Lung (tissue), 12 donors: ENCODE results near the gene PDE1C. TPM values are rescaled to one million over a fixed set of nuclear protein-coding genes. Genes with fewer than 3 reads are reported as not detected.

Source experiments
- ATAC-seq: fragments of 200-7000 bp; cut with Tn5 transposase; one replicate; pipeline ENCODE4 v1.9.1; 2020; ENCODE audit warnings: moderate number of reproducible peaks; ENCODE audit not compliant: insufficient read depth, low FRiP score
- DNase-seq, 3 donors: peaks; one replicate each; pipeline ENCODE4 v3.0.0-alpha.2; 2013 to 2017
- H3K27ac ChIP-seq, 2 donors: one replicate each; pipeline ENCODE4 v1.5.1; 2013; ENCODE audit warnings: mild to moderate bottlenecking in 2 of 2, moderate library complexity in 2 of 2, control low read depth in 1 of 2, inconsistent platforms in 1 of 2, low read depth in 1 of 2, low read length in 1 of 2
- H3K27me3 ChIP-seq, 3 donors: one replicate each; pipeline ENCODE4 v1.5.1; 2013; ENCODE audit warnings: low read length in 2 of 3; ENCODE audit not compliant: control insufficient read depth in 3 of 3, insufficient read depth in 3 of 3
- H3K36me3 ChIP-seq, 4 donors: one replicate each; pipeline ENCODE4 v1.5.1; 2013; ENCODE audit warnings: low read length in 4 of 4, mild to moderate bottlenecking in 1 of 4, moderate library complexity in 1 of 4; ENCODE audit not compliant: control insufficient read depth in 4 of 4, insufficient read depth in 4 of 4
- H3K4me1 ChIP-seq, 5 donors: one replicate each; pipeline ENCODE4 v1.5.1; 2013; ENCODE audit warnings: low read length in 5 of 5, mild to moderate bottlenecking in 2 of 5, moderate library complexity in 1 of 5; ENCODE audit not compliant: control insufficient read depth in 5 of 5, insufficient read depth in 5 of 5
- H3K4me3 ChIP-seq: one replicate; pipeline ENCODE4 v1.5.1; 2013; ENCODE audit warnings: mild to moderate bottlenecking, control low read depth, moderate library complexity
- H3K9ac ChIP-seq, 2 donors: one replicate each; pipeline ENCODE4 v1.5.1; 2013; ENCODE audit warnings: low read length in 2 of 2, control low read depth in 1 of 2; ENCODE audit not compliant: insufficient read depth in 1 of 2
- H3K9me3 ChIP-seq, 4 donors: one replicate each; pipeline ENCODE4 v1.5.1; 2013; ENCODE audit warnings: low read length in 3 of 4, mild to moderate bottlenecking in 1 of 4, moderate library complexity in 1 of 4; ENCODE audit not compliant: control insufficient read depth in 4 of 4, insufficient read depth in 3 of 4
- CTCF ChIP-seq: IDR thresholded peaks from 2 replicates; pipeline ENCODE4 v1.5.1; 2012; ENCODE audit warnings: mild to moderate bottlenecking; ENCODE audit errors: control extremely low read depth, extremely low read depth
- WGBS, 2 donors: extraction: QIAGEN DNeasy Blood & Tissue Kit; methylation state at CpG; one replicate each; pipeline ENCODE4 v1.1.7; 2013; 5-methylcytosine and 5-hydroxymethylcytosine counted together
- polyA plus RNA-seq, 2 donors: library from polyadenylated mRNA; stranded (reverse); fragments of 200-250 nt; gene quantifications; one replicate each; pipeline ENCODE4 v1.2.1, GENCODE V29; 2013
- total RNA-seq, 2 donors: library from RNA; depleted of rRNA in 1 of 2; stranded (reverse); fragments of >200 nt in 1 of 2; gene quantifications; one replicate each; pipeline ENCODE4 v1.2.1, GENCODE V29; 2014 to 2021
- donor health status: control.
- donor health status: control.
- donor health status: Bipolar disorder and iron deficiency.
- donor health status: healthy.
- donor health status: DM: yes; HTN: yes; CAD: no.

Gene PDE1C
- total and polyA plus RNA-seq, 4 donors, result 1.9 to 14.3 (median 6.1) TPM

GRCh38 chr7:31782411-31782991 lies 287.7 kb downstream of the PDE1C start:
- Histone ChIP-seq H3K27me3 (no peaks in the 10 kb centered on the region), H3K9ac (no peak overlapping the region), H3K27ac (no peak overlapping the region), H3K9me3 (no peaks in the 10 kb centered on the region), H3K4me1 (peaks cover 0 to 5% (median 0%) of the 10 kb centered on the region in 5 donors), H3K4me3 (no peak overlapping the region), H3K36me3 (no peaks in the 10 kb centered on the region)
- TF ChIP-seq CTCF, result peak; percentile 61
- WGBS, 2 donors, result 46 to 49% methylated on average over 7 of the region's 7 CpGs
- DNase-seq (peak in 2 of 3 donors; percentile 31 to 37), ATAC-seq (peak; percentile 72)

- Histone ChIP-seq H3K27ac (no peak overlapping the region), H3K27me3 (no peaks in the 10 kb centered on the region), H3K36me3 (no peaks in the 10 kb centered on the region), H3K4me3 (no peak overlapping the region), H3K9me3 (no peaks in the 10 kb centered on the region), H3K4me1 (peaks cover 0 to 5% (median 0%) of the 10 kb centered on the region in 5 donors), H3K9ac (no peak overlapping the region)
- WGBS, 2 donors, result 80 to 89% methylated on average over 3 of the region's 3 CpGs
- ATAC-seq (no peak), DNase-seq (no peak)
- TF ChIP-seq CTCF, result no peak
Observed at GRCh38 chr7:31778296-31778695, 291.9 kb downstream of the PDE1C start.

DNA sequence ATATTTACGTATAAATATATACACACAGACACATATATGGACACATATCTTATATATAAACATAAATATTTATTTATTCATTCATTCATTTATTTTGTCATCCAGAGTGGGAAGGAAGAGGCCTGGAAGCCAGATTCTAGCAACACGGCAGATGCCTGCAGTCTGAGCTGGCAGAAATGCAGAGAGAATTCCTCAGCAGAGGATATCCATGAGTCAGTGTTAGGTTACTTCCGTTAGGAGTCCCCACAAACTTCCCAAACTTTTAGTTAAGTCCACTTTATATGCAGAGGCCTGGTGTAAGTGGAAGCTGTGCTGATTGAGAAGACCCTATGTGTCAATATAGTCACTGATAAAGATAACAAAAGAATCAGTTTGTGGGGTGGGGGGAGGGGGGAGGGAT lies 293.6 kb downstream of the PDE1C start:
- no peak overlapping the region for H3K27ac ChIP-seq
- 75 to 87% methylated on average over 3 of the region's 3 CpGs for WGBS, 2 donors
- ATAC-seq, result no peak
- H3K9me3 ChIP-seq, result peaks cover 0 to 1% (median 0%) of the 10 kb centered on the region in 4 donors
- TF ChIP-seq CTCF, result no peak
- no peaks in the 10 kb centered on the region for H3K36me3 ChIP-seq
- H3K4me3 ChIP-seq, result no peak overlapping the region
- no peak overlapping the region for H3K9ac ChIP-seq
- no peaks in the 10 kb centered on the region for H3K27me3 ChIP-seq
- peaks cover 0 to 5% (median 0%) of the 10 kb centered on the region in 5 donors for H3K4me1 ChIP-seq
- DNase-seq, result no peak

GRCh38 chr7:31775556-31775955 lies 294.7 kb downstream of the PDE1C start:
- H3K9ac ChIP-seq, result no peak overlapping the region
- DNase-seq (peak; percentile 17 to 53 (median 34)), ATAC-seq (no peak)
- WGBS, 2 donors, result 71 to 87% methylated on average over 8 of the region's 8 CpGs
- no peak for TF ChIP-seq CTCF
- H3K27ac ChIP-seq, result no peak overlapping the region
- no peak overlapping the region for H3K4me3 ChIP-seq
- H3K27me3 ChIP-seq, result no peaks in the 10 kb centered on the region
- peaks cover 0 to 5% (median 0%) of the 10 kb centered on the region in 5 donors for H3K4me1 ChIP-seq
- peaks cover 0 to 1% (median 0%) of the 10 kb centered on the region in 4 donors for H3K9me3 ChIP-seq
- no peaks in the 10 kb centered on the region for H3K36me3 ChIP-seq
